Panc1 (cell line): ENCODE results near the gene C16orf78. TPM values are rescaled to one million over a fixed set of nuclear protein-coding genes. Genes with fewer than 3 reads are reported as not detected.

Source experiments
- ATAC-seq: fragments of 200-7000 bp; cut with Tn5 transposase; 2 replicates; pipeline ENCODE4 v1.9.1; 2020; ENCODE audit warnings: mild to moderate bottlenecking, moderate library complexity
- BruUV-seq: library from RNA; stranded (reverse); fragments of 400-500 nt; replicated peaks from 2 replicates; lab custom pipeline; 2021; lab: Mats Ljungman, UMichigan
- CTCF ChIA-PET: fragments of 300-600 bp; sonication (Branson Sonifier 250); formaldehyde crosslinking; loops from one replicate; lab custom pipeline; 2022; ENCODE audit warnings: antibody characterized with exemption; lab: Charles Lee
- POLR2A ChIA-PET: fragments of 300-600 bp; sonication (Branson Sonifier 250); formaldehyde crosslinking; loops from one replicate; lab custom pipeline; 2022; ENCODE audit warnings: antibody characterized with exemption; lab: Charles Lee
- DNase-seq: peaks from one replicate; pipeline ENCODE4 v3.0.0-alpha.2; 2010; ENCODE audit warnings: low read depth, low spot score
- H3K27ac ChIP-seq: 2 replicates; pipeline ENCODE4 v1.5.1; 2011; ENCODE audit warnings: mild to moderate bottlenecking, low read length, inconsistent platforms
- H3K27me3 ChIP-seq: fragments of 200-500 bp; sonication (Bioruptor generic); 2 replicates; pipeline ENCODE4 v1.6.0; 2014; ENCODE audit warnings: low read length, inconsistent platforms; ENCODE audit not compliant: control insufficient read depth, insufficient read depth
- H3K36me3 ChIP-seq: fragments of 200-500 bp; sonication (Bioruptor generic); 2 replicates; pipeline ENCODE4 v1.5.1; 2014; ENCODE audit warnings: inconsistent platforms, mild to moderate bottlenecking, low read length, moderate library complexity; ENCODE audit not compliant: control insufficient read depth, insufficient read depth
- H3K4me1 ChIP-seq: 2 replicates; pipeline ENCODE4 v1.5.1; 2011; ENCODE audit warnings: inconsistent platforms, mild to moderate bottlenecking, low read length, moderate library complexity; ENCODE audit not compliant: control insufficient read depth, insufficient read depth
- H3K4me3 ChIP-seq, 2 experiments: 2 replicates each; pipeline ENCODE4 v1.5.1; 2011 to 2012; ENCODE audit warnings: low read depth in 2 of 2, low read length in 2 of 2, mild to moderate bottlenecking in 2 of 2, inconsistent platforms in 1 of 2, moderate library complexity in 1 of 2
- H3K9me3 ChIP-seq: fragments of 200-500 bp; sonication (Bioruptor generic); 2 replicates; pipeline ENCODE4 v1.5.1; 2014; ENCODE audit warnings: low read depth, mild to moderate bottlenecking, inconsistent platforms, low read length, moderate library complexity; ENCODE audit not compliant: control insufficient read depth, insufficient read depth
- POLR2AphosphoS5 ChIP-seq: IDR thresholded peaks from 2 replicates; pipeline ENCODE4 v1.6.1; 2012; ENCODE audit warnings: mild to moderate bottlenecking, low read depth, low read length, moderate library complexity
- SIN3A ChIP-seq: IDR thresholded peaks from 2 replicates; pipeline ENCODE4 v1.6.1; 2012; ENCODE audit warnings: low read depth, mild to moderate bottlenecking, low read length, moderate library complexity, borderline replicate concordance; ENCODE audit not compliant: insufficient read depth
- TCF7L2 ChIP-seq: IDR thresholded peaks from 2 replicates; pipeline ENCODE4 v1.6.1; 2011; ENCODE audit warnings: mild to moderate bottlenecking, low read depth, low read length, inconsistent platforms
- in situ Hi-C: cut with HindIII; loops from 2 replicates; pipeline ENCODE4 v1.10.0; 2016; ENCODE audit warnings: low sequenced_read_pairs, low pct_unique_long_range_greater_than_20kb
- intact Hi-C: fragments of 100-400 bp; cut with micrococcal nuclease; formaldehyde crosslinking; loops from one replicate; pipeline ENCODE4 v1.10.0; 2022; ENCODE audit not compliant: unreplicated experiment
- total RNA-seq: library from RNA; stranded (reverse); gene quantifications from one replicate; pipeline ENCODE4 v1.2.1, GENCODE V29; 2021; ENCODE audit not compliant: unreplicated experiment
- TF ChIP-seq, protein P1 (sequence below), 2 experiments: IDR thresholded peaks; 2 replicates each; pipeline ENCODE4 v1.6.1; 2011 to 2012; ENCODE audit warnings: low read depth in 2 of 2, control low read depth in 1 of 2, low read length in 1 of 2, mild to moderate bottlenecking in 1 of 2, moderate library complexity in 1 of 2; ENCODE audit not compliant: insufficient read depth in 1 of 2
- TF ChIP-seq, protein P2 (sequence below): fragments of 450-650 bp; IDR thresholded peaks from 2 replicates; pipeline ENCODE4 v1.5.1; 2017; ENCODE audit warnings: mild to moderate bottlenecking

Gene C16orf78
- total RNA-seq, 1 experiment from 2014 or later: not detected

DNA sequence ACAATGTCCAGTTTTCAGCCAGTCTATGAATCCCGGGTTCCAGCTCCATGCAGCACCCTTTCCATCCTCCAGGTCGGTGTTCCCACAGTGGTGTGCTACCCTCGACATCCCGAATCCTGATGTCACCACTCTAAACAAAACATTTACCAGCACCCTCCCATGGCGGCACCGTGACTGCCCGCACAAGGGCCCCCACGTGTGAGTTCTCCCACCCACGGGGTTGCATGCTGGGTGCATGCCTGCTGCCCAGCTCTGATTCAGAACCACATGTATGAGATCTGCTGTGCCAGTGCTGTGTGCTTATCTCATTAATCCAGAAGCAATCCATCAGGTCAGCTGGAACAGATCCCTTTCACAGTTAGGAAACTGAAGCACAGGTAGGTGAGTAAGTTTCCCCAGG is 57.4 kb downstream of the C16orf78 start:
- intact Hi-C loops: no loop called here
- DNase-seq (no peak), ATAC-seq (no peak)
- CTCF ChIA-PET: no interaction called here
- POLR2A ChIA-PET: no interaction called here
- Histone ChIP-seq H3K27ac (no peak overlapping the region), H3K36me3 (no peaks in the 10 kb centered on the region), H3K9me3 (no peaks in the 10 kb centered on the region), H3K27me3 (peaks cover 5% of the 10 kb centered on the region; the same call in 1 of the 2 replicates), H3K4me1 (no peaks in the 10 kb centered on the region), H3K4me3 (no peak overlapping the region)
- TF ChIP-seq SIN3A: no peak
- TF ChIP-seq, protein P1, sequence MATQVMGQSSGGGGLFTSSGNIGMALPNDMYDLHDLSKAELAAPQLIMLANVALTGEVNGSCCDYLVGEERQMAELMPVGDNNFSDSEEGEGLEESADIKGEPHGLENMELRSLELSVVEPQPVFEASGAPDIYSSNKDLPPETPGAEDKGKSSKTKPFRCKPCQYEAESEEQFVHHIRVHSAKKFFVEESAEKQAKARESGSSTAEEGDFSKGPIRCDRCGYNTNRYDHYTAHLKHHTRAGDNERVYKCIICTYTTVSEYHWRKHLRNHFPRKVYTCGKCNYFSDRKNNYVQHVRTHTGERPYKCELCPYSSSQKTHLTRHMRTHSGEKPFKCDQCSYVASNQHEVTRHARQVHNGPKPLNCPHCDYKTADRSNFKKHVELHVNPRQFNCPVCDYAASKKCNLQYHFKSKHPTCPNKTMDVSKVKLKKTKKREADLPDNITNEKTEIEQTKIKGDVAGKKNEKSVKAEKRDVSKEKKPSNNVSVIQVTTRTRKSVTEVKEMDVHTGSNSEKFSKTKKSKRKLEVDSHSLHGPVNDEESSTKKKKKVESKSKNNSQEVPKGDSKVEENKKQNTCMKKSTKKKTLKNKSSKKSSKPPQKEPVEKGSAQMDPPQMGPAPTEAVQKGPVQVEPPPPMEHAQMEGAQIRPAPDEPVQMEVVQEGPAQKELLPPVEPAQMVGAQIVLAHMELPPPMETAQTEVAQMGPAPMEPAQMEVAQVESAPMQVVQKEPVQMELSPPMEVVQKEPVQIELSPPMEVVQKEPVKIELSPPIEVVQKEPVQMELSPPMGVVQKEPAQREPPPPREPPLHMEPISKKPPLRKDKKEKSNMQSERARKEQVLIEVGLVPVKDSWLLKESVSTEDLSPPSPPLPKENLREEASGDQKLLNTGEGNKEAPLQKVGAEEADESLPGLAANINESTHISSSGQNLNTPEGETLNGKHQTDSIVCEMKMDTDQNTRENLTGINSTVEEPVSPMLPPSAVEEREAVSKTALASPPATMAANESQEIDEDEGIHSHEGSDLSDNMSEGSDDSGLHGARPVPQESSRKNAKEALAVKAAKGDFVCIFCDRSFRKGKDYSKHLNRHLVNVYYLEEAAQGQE (IDR thresholded peaks at IDR 0.05; ENCODE audit: insufficient read depth in 1 of 2, low read depth in 2 of 2, low read length in 1 of 2): no peak
- TF ChIP-seq, protein P2, sequence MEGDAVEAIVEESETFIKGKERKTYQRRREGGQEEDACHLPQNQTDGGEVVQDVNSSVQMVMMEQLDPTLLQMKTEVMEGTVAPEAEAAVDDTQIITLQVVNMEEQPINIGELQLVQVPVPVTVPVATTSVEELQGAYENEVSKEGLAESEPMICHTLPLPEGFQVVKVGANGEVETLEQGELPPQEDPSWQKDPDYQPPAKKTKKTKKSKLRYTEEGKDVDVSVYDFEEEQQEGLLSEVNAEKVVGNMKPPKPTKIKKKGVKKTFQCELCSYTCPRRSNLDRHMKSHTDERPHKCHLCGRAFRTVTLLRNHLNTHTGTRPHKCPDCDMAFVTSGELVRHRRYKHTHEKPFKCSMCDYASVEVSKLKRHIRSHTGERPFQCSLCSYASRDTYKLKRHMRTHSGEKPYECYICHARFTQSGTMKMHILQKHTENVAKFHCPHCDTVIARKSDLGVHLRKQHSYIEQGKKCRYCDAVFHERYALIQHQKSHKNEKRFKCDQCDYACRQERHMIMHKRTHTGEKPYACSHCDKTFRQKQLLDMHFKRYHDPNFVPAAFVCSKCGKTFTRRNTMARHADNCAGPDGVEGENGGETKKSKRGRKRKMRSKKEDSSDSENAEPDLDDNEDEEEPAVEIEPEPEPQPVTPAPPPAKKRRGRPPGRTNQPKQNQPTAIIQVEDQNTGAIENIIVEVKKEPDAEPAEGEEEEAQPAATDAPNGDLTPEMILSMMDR: no peak
- no peak for TF ChIP-seq TCF7L2
- TF ChIP-seq POLR2AphosphoS5: no peak
- BruUV-seq: no TSS peak
- in situ Hi-C loops: no loop called here

GRCh38 chr16:49431591-49432290 is 58.1 kb downstream of the C16orf78 start:
- Histone ChIP-seq H3K27me3 (peaks cover 5% of the 10 kb centered on the region; the same call in 1 of the 2 replicates), H3K36me3 (no peaks in the 10 kb centered on the region), H3K9me3 (no peaks in the 10 kb centered on the region), H3K4me3 (no peak overlapping the region), H3K4me1 (no peaks in the 10 kb centered on the region), H3K27ac (no peak overlapping the region)
- no TSS peak for BruUV-seq
- ChIA-PET CTCF (no interaction called here), POLR2A (no interaction called here)
- in situ Hi-C loops (no loop called here), intact Hi-C loops (no loop called here)
- no peak for TF ChIP-seq SIN3A
- TF ChIP-seq, protein P2: no peak
- no peak for TF ChIP-seq POLR2AphosphoS5
- TF ChIP-seq TCF7L2: no peak
- TF ChIP-seq, protein P1 (IDR thresholded peaks at IDR 0.05; ENCODE audit: insufficient read depth in 1 of 2, low read depth in 2 of 2, low read length in 1 of 2): no peak
- DNase-seq (no peak), ATAC-seq (no peak)
